Endothelial cell of umbilical vein (primary cell): Measurements from ENCODE around the gene CDIPT. TPM values are rescaled to one million over a fixed set of nuclear protein-coding genes. Genes with fewer than 3 reads are reported as not detected.
A peak's percentile ranks its signal among the peaks of the same experiment; 100 is the strongest.

Experiments
- BruUV-seq: library from RNA; stranded (reverse); fragments of 400-500 nt; replicated peaks from 2 replicates; lab custom pipeline; 2021; lab: Mats Ljungman, UMichigan
- CTCF ChIA-PET: fragments of 300-600, 350-600 bp; sonication (Branson Sonifier 250); formaldehyde crosslinking; loops from one replicate; lab custom pipeline; 2021; ENCODE audit warnings: antibody characterized with exemption, inconsistent platforms; lab: Charles Lee
- POLR2A ChIA-PET: fragments of 300-600, 350-600 bp; sonication (Branson Sonifier 250); formaldehyde crosslinking; loops from one replicate; lab custom pipeline; 2021; ENCODE audit warnings: antibody characterized with exemption, inconsistent platforms; lab: Charles Lee
- DNase-seq: peaks from one replicate; pipeline ENCODE4 v3.0.0-alpha.2; 2011; ENCODE audit warnings: low read depth, low spot score
- FAIRE-seq: peaks from 2 replicates; lab custom pipeline; 2011; peaks lifted over from hg19 to GRCh38; lab: Jason Lieb, UNC
- H2AFZ ChIP-seq: 2 replicates; pipeline ENCODE4 v1.6.0; 2012; ENCODE audit warnings: low read depth, low read length, control low read depth, inconsistent platforms
- H3K27ac ChIP-seq: 2 replicates; pipeline ENCODE4 v1.5.1; 2011; ENCODE audit warnings: low read depth, mild to moderate bottlenecking, control low read depth, low read length, moderate library complexity; ENCODE audit not compliant: insufficient read depth
- H3K27me3 ChIP-seq, 2 experiments: 2 replicates each; pipeline versions ENCODE4 v1.6.0 to v1.6.1; 2011; ENCODE audit warnings: low read length in 2 of 2, mixed read lengths in 1 of 2; ENCODE audit not compliant: control insufficient read depth in 2 of 2, insufficient read depth in 2 of 2
- H3K36me3 ChIP-seq, 2 experiments: 2 replicates in 1 of 2; 3 replicates in 1 of 2; pipeline ENCODE4 v1.5.1; 2011; ENCODE audit warnings: low read length in 2 of 2, mild to moderate bottlenecking in 1 of 2, moderate library complexity in 1 of 2; ENCODE audit not compliant: control insufficient read depth in 2 of 2, insufficient read depth in 2 of 2; ENCODE audit errors: extremely low read depth in 1 of 2
- H3K4me1 ChIP-seq: 3 replicates; pipeline ENCODE4 v1.5.1; 2011; ENCODE audit warnings: mild to moderate bottlenecking, low read length; ENCODE audit not compliant: control insufficient read depth, insufficient read depth; ENCODE audit errors: extremely low read depth
- H3K4me2 ChIP-seq: 2 replicates; pipeline ENCODE4 v1.6.1; 2011; ENCODE audit warnings: low read length, control low read depth, mixed read lengths; ENCODE audit not compliant: insufficient read depth
- H3K4me3 ChIP-seq, 3 experiments: fragments of 200-600 bp in 1 of 3; sonication (generic), shearing (Covaris generic) in 1 of 3; replicated peaks in 1 of 3; 2 replicates each; pipeline ENCODE4 v1.5.1; 2011 to 2016; ENCODE audit warnings: control low read depth in 3 of 3, low read length in 3 of 3, mild to moderate bottlenecking in 2 of 3, inconsistent platforms in 1 of 3, low read depth in 1 of 3, moderate library complexity in 1 of 3; ENCODE audit not compliant: insufficient read depth in 1 of 3
- H3K79me2 ChIP-seq: 2 replicates; pipeline ENCODE4 v1.6.0; 2012; ENCODE audit warnings: low read length, inconsistent platforms; ENCODE audit not compliant: control insufficient read depth, insufficient read depth
- H3K9ac ChIP-seq: replicated peaks from 2 replicates; pipeline ENCODE3; 2011; ENCODE audit warnings: low read length, control low read depth; ENCODE audit not compliant: insufficient read depth; ENCODE audit errors: extremely low read depth
- H3K9me1 ChIP-seq: replicated peaks from 3 replicates; pipeline ENCODE4 v1.6.0; 2011; ENCODE audit warnings: mild to moderate bottlenecking, low read length; ENCODE audit not compliant: control insufficient read depth, insufficient read depth; ENCODE audit errors: extremely low read depth
- H3K9me3 ChIP-seq: replicated peaks from 2 replicates; pipeline ENCODE4 v1.5.1; 2012; ENCODE audit warnings: low read length, inconsistent platforms; ENCODE audit not compliant: control insufficient read depth, insufficient read depth
- H4K20me1 ChIP-seq: replicated peaks from 2 replicates; pipeline ENCODE3; 2011; ENCODE audit warnings: mild to moderate bottlenecking, low read length; ENCODE audit not compliant: control insufficient read depth, insufficient read depth; ENCODE audit errors: extremely low read depth
- EZH2 ChIP-seq: IDR thresholded peaks from 2 replicates; pipeline ENCODE4 v1.6.1; 2012; ENCODE audit warnings: borderline replicate concordance, low read depth, mild to moderate bottlenecking, moderate library complexity, low read length, inconsistent platforms; ENCODE audit not compliant: severe bottlenecking
- FOS ChIP-seq: IDR thresholded peaks from 2 replicates; pipeline ENCODE4 v1.6.1; 2011; ENCODE audit warnings: mild to moderate bottlenecking, low read length, moderate library complexity, borderline replicate concordance; ENCODE audit not compliant: insufficient read depth
- GATA2 ChIP-seq: IDR thresholded peaks from 2 replicates; pipeline ENCODE4 v1.7.0; 2011; ENCODE audit warnings: low read depth, mild to moderate bottlenecking, moderate library complexity, mixed read lengths, low read length; ENCODE audit not compliant: insufficient read length, insufficient read depth
- JUN ChIP-seq: IDR thresholded peaks from 2 replicates; pipeline ENCODE4 v1.6.1; 2011; ENCODE audit warnings: borderline replicate concordance, low read depth; ENCODE audit not compliant: insufficient read length, insufficient read depth
- MYC ChIP-seq: IDR thresholded peaks from one replicate; pipeline ENCODE4 v1.6.1; 2011; ENCODE audit warnings: mild to moderate bottlenecking, low read depth, low read length
- POLR2A ChIP-seq: IDR thresholded peaks from 2 replicates; pipeline ENCODE4 v1.6.1; 2012; ENCODE audit warnings: low read depth, mild to moderate bottlenecking, control low read depth, low read length
- POLR2AphosphoS5 ChIP-seq: IDR thresholded peaks from 2 replicates; pipeline ENCODE4 v1.6.1; 2012; ENCODE audit warnings: low read depth, mild to moderate bottlenecking, control low read depth, low read length, moderate library complexity; ENCODE audit not compliant: insufficient read depth
- dilution Hi-C: fragments of 300-500 bp; cut with MboI; formaldehyde crosslinking; loops from one replicate; pipeline ENCODE4 v1.15.0; 2019; ENCODE audit warnings: low sequenced_read_pairs; ENCODE audit not compliant: extremely low pct_ligation_motif_present
- intact Hi-C: fragments of 100-400 bp; cut with micrococcal nuclease; formaldehyde crosslinking; loops from one replicate; pipeline ENCODE4 v1.10.0; 2022
- polyA plus RNA-seq, 4 experiments: library from polyadenylated mRNA; depleted of rRNA in 3 of 4; stranded (reverse) in 3 of 4; unstranded in 1 of 4; fragments of >200 nt; gene quantifications; 2 replicates each; pipeline versions ENCODE4 v1.2.1 to v1.2.3, GENCODE V29; 2011 to 2012; ENCODE audit warnings: missing spikeins in 1 of 4
- total RNA-seq: library from RNA; stranded (reverse); gene quantifications from 2 replicates; pipeline ENCODE4 v1.2.3, GENCODE V29; 2021
- TF ChIP-seq, protein P1 (sequence below), 2 donors: IDR thresholded peaks; 1 replicate in 1 of 2; 2 replicates in 1 of 2; pipeline ENCODE4 v1.5.1; 2011; ENCODE audit warnings: low read length in 2 of 2, mild to moderate bottlenecking in 2 of 2, moderate library complexity in 2 of 2, control low read depth in 1 of 2, inconsistent platforms in 1 of 2, low read depth in 1 of 2; ENCODE audit not compliant: insufficient read depth in 1 of 2; ENCODE audit errors: extremely low read depth in 1 of 2
- TF ChIP-seq, protein P2 (sequence below): IDR thresholded peaks from 2 replicates; pipeline ENCODE4 v1.6.1; 2011; ENCODE audit not compliant: insufficient read depth, insufficient read length

Gene CDIPT
- total and polyA plus RNA-seq, 2 donors (not counting 3 experiments of a cell fraction or from before 2014, with no cell fraction given): 68.7 to 161 TPM

DNA sequence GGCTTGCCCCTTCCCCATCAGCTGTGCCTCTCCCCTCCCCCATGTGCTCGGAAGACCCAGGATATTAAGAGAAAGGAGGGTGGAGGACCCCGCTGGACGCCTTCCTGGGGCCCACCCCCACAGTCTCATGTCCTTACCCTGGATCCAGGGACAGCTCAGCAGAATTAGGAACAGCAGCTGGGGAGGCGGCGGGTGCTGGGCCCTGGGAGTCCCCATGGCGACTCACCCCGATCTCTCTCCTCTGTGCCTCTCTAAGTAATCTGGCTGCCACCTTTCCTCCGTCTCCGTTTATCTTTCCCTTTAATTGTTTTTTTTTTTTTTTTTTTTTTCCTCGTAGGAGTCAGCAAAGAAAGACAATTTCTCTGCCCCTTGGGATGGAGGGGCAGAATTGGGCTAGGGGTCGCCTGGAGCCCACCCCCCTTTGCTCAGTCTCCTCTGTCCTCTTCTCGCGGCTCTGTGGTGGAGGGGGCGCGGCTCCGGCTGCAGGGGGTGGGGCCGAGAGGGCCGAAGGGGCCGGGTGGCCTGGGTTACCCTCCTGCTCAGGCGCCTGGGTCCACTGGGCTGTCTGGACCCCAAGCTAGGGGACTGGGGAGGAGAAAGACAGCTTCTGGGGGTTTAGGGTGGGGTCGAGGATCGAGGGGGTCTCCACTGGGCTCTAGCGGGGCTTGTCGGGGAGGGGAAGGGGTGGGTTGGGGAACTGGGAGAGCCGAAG is 35.9 kb upstream of the CDIPT start:
- Histone ChIP-seq H3K9me3 (no peaks in the 10 kb centered on the region), H3K27ac (no peak overlapping the region), H3K9ac (no peak overlapping the region), H3K79me2 (no peaks in the 10 kb centered on the region), H3K4me1 (peaks cover 5% of the 10 kb centered on the region), H2AFZ (no peak overlapping the region), H3K9me1 (no peaks in the 10 kb centered on the region), H3K4me3 (peak overlapping the region in 1 of 3 experiments; percentile 31), H4K20me1 (no peaks in the 10 kb centered on the region), H3K36me3 (no peaks in the 10 kb centered on the region), H3K4me2 (peak overlapping the region; percentile 33), H3K27me3 (peaks cover 5 to 8% of the 10 kb centered on the region in 2 experiments)
- CTCF ChIA-PET: interaction anchor here (0.7 to 2.1 kb wide), 8 partner anchors 9 to 152 kb away, joined by 3 to 9 read pairs (median 4); partner anchors contain the start of genes CDIPT and PAGR1
- DNase-seq: no peak
- POLR2A ChIA-PET: interaction anchor here (0.6 to 1.5 kb wide), 2 partner anchors 75 to 166 kb away, joined by 3 read pairs; partner anchors contain the start of genes ALDOA and TAOK2
- dilution Hi-C loops: no loop called here
- BruUV-seq: no TSS peak
- TF ChIP-seq JUN (no peak), GATA2 (no peak), MYC (no peak), FOS (no peak)
- FAIRE-seq: peak; percentile 4
- intact Hi-C loops: no loop called here

DNA sequence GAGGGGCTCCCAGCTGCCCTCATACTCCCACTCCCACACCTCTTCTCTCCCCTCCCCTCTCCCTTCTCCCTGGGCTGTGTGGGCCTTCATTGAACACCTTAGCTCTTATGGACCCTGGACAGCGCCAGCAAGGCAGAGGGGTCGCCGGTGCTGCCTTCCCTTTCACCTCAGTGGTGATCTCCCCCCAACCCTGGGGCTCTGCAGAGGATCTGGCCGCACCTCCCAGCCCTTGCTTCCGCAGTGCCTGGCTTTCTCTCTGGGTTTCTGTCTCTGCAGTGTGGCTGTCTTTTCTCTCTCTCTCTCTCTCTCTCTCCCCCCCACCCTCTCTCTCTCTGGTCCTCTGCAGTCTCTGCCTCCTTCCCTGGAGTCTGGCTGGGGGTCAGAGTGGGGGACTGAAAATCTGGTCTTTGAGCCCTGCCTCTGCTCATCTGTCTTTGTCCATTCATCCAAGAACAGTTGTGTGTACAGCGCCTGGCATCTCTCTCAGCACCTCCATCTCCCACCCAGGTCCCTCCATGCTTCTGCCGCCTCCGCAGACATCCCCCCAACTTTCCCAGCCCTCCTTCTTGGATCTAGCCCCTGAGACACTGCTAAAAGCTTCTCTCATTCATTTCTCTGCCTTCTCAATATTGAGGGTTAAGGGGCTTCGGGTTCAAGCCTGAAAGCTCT is 35.2 kb upstream of the CDIPT start:
- POLR2A ChIA-PET: no interaction called here

More for the DNA sequence above, 35.2 kb upstream of the CDIPT start:
- intact Hi-C loops: no loop called here
- FAIRE-seq (no peak), DNase-seq (no peak)
- Histone ChIP-seq H3K27ac (no peak overlapping the region), H2AFZ (no peak overlapping the region), H3K27me3 (peaks cover 5 to 8% of the 10 kb centered on the region in 2 experiments), H3K79me2 (no peaks in the 10 kb centered on the region), H4K20me1 (no peaks in the 10 kb centered on the region), H3K9me3 (no peaks in the 10 kb centered on the region), H3K4me2 (no peak overlapping the region), H3K4me3 (peak overlapping the region in 1 of 3 experiments; percentile 31), H3K4me1 (peaks cover 5% of the 10 kb centered on the region), H3K9ac (no peak overlapping the region), H3K9me1 (no peaks in the 10 kb centered on the region), H3K36me3 (no peaks in the 10 kb centered on the region)
- dilution Hi-C loops: no loop called here
- no TSS peak for BruUV-seq
- CTCF ChIA-PET: interaction anchor here (0.7 kb wide), 1 partner anchor 153 kb away, joined by 3 read pairs; no protein-coding TSS in a partner anchor
- TF ChIP-seq, protein P1, sequence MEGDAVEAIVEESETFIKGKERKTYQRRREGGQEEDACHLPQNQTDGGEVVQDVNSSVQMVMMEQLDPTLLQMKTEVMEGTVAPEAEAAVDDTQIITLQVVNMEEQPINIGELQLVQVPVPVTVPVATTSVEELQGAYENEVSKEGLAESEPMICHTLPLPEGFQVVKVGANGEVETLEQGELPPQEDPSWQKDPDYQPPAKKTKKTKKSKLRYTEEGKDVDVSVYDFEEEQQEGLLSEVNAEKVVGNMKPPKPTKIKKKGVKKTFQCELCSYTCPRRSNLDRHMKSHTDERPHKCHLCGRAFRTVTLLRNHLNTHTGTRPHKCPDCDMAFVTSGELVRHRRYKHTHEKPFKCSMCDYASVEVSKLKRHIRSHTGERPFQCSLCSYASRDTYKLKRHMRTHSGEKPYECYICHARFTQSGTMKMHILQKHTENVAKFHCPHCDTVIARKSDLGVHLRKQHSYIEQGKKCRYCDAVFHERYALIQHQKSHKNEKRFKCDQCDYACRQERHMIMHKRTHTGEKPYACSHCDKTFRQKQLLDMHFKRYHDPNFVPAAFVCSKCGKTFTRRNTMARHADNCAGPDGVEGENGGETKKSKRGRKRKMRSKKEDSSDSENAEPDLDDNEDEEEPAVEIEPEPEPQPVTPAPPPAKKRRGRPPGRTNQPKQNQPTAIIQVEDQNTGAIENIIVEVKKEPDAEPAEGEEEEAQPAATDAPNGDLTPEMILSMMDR (IDR thresholded peaks at IDR 0.05; ENCODE audit: extremely low read depth in 1 of 2, insufficient read depth in 1 of 2, low read depth in 1 of 2, low read length in 2 of 2): no peak
- no peak for TF ChIP-seq MYC
- no peak for TF ChIP-seq EZH2
- no peak for TF ChIP-seq POLR2AphosphoS5
- no peak for TF ChIP-seq POLR2A
- no peak for TF ChIP-seq JUN
- TF ChIP-seq FOS: no peak
- TF ChIP-seq, protein P2, sequence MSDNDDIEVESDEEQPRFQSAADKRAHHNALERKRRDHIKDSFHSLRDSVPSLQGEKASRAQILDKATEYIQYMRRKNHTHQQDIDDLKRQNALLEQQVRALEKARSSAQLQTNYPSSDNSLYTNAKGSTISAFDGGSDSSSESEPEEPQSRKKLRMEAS: no peak
- TF ChIP-seq GATA2: no peak
